GM19455 (cell line): Measurements from ENCODE around the gene NT5DC4.

ENCODE experiments used
- ATAC-seq: cut with Tn5 transposase; IDR thresholded peaks from one replicate; pipeline ENCODE4 v1.9.1; 2021; ENCODE audit not compliant: unreplicated experiment

The NT5DC4 gene

GRCh38 chr2:112784199-112785189, 63.7 kb downstream of the NT5DC4 start, which contains the start of gene IL1A:
Gene IL1A (minus strand): TSS chr2:112784493. CDS start chr2:112783770, 723 bp downstream.
- ATAC-seq: no peak

GRCh38 chr2:112787294-112787693, 66.5 kb downstream of the NT5DC4 start:
- no peak for ATAC-seq

- ATAC-seq: no peak
Observed at GRCh38 chr2:112787729-112788393, 67.0 kb downstream of the NT5DC4 start.

GRCh38 chr2:112788653-112789052, 67.8 kb downstream of the NT5DC4 start:
- ATAC-seq: no peak
